ENCODE data around the gene DCPS.

DNA sequence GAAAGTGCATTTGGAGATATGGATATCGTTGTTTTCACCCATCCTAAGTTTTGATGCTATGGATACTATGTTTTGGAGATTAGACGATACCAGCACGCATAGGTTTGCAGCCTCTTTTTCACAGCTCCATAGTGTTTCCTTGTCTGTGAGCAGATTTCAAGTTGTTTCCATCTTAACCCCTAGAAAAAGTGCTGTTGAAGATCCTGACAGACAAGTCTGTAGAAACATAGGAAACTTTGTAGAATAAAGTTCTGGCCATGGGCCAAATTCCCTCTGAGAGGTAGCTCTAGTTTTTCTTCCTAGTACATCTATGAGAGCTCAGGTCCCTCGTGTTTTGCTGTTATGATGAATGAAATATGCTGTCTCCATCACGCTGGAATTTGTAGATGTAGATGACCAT lies 84.0 kb downstream of the DCPS start:
- TF ChIP-seq CTCF (IDR thresholded peaks at IDR 0.05) (no peak), USF2 (IDR thresholded peaks at IDR 0.05; ENCODE audit: borderline replicate concordance, low read depth, low read length) (no peak), MEF2A (IDR thresholded peaks at IDR 0.05; ENCODE audit: borderline replicate concordance, low read depth) (no peak), JUND (IDR thresholded peaks at IDR 0.05) (no peak), RFX5 (IDR thresholded peaks at IDR 0.05; ENCODE audit: low read length) (no peak), POLR2AphosphoS5 (IDR thresholded peaks at IDR 0.05; ENCODE audit: low read depth, low read length) (no peak), RCOR1 (IDR thresholded peaks at IDR 0.05; ENCODE audit: low read length) (no peak), EZH2phosphoT487 (IDR thresholded peaks at IDR 0.05; ENCODE audit: borderline replicate concordance, low read depth) (no peak), GATA2 (CRISPR knock-in tag; IDR thresholded peaks at IDR 0.05) (no peak), GABPA (IDR thresholded peaks at IDR 0.05; ENCODE audit: low read depth) (no peak), TAF1 (IDR thresholded peaks at IDR 0.05; ENCODE audit: borderline replicate concordance, low read depth, low read length) (no peak)
- TF ChIP-seq, protein P1, sequence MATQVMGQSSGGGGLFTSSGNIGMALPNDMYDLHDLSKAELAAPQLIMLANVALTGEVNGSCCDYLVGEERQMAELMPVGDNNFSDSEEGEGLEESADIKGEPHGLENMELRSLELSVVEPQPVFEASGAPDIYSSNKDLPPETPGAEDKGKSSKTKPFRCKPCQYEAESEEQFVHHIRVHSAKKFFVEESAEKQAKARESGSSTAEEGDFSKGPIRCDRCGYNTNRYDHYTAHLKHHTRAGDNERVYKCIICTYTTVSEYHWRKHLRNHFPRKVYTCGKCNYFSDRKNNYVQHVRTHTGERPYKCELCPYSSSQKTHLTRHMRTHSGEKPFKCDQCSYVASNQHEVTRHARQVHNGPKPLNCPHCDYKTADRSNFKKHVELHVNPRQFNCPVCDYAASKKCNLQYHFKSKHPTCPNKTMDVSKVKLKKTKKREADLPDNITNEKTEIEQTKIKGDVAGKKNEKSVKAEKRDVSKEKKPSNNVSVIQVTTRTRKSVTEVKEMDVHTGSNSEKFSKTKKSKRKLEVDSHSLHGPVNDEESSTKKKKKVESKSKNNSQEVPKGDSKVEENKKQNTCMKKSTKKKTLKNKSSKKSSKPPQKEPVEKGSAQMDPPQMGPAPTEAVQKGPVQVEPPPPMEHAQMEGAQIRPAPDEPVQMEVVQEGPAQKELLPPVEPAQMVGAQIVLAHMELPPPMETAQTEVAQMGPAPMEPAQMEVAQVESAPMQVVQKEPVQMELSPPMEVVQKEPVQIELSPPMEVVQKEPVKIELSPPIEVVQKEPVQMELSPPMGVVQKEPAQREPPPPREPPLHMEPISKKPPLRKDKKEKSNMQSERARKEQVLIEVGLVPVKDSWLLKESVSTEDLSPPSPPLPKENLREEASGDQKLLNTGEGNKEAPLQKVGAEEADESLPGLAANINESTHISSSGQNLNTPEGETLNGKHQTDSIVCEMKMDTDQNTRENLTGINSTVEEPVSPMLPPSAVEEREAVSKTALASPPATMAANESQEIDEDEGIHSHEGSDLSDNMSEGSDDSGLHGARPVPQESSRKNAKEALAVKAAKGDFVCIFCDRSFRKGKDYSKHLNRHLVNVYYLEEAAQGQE (IDR thresholded peaks at IDR 0.05; ENCODE audit: low read depth, low read length) = no peak
- TF ChIP-seq, protein P2, sequence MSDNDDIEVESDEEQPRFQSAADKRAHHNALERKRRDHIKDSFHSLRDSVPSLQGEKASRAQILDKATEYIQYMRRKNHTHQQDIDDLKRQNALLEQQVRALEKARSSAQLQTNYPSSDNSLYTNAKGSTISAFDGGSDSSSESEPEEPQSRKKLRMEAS (IDR thresholded peaks at IDR 0.05; ENCODE audit: low read depth) = no peak

Data from SK-N-SH (cell line).